Measurements from ENCODE around the gene RPP30.

RPP30 gene

GRCh38 chr10:90921906-90922305 is 50.1 kb downstream of the RPP30 start:
- no peak for DNase-seq (ENCODE audit: low read depth)
- TF ChIP-seq, protein P1, sequence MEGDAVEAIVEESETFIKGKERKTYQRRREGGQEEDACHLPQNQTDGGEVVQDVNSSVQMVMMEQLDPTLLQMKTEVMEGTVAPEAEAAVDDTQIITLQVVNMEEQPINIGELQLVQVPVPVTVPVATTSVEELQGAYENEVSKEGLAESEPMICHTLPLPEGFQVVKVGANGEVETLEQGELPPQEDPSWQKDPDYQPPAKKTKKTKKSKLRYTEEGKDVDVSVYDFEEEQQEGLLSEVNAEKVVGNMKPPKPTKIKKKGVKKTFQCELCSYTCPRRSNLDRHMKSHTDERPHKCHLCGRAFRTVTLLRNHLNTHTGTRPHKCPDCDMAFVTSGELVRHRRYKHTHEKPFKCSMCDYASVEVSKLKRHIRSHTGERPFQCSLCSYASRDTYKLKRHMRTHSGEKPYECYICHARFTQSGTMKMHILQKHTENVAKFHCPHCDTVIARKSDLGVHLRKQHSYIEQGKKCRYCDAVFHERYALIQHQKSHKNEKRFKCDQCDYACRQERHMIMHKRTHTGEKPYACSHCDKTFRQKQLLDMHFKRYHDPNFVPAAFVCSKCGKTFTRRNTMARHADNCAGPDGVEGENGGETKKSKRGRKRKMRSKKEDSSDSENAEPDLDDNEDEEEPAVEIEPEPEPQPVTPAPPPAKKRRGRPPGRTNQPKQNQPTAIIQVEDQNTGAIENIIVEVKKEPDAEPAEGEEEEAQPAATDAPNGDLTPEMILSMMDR (IDR thresholded peaks at IDR 0.05; ENCODE audit: low read length, missing control alignments): no peak
- H3K4me3 ChIP-seq (replicated peaks; ENCODE audit: low read depth, low read length): no peak overlapping the region

- TF ChIP-seq, protein P1 (IDR thresholded peaks at IDR 0.05; ENCODE audit: low read length, missing control alignments): no peak
- no peak for DNase-seq (ENCODE audit: low read depth)
- no peak overlapping the region for H3K4me3 ChIP-seq (replicated peaks; ENCODE audit: low read depth, low read length)
Measured at GRCh38 chr10:90923111-90923731, 51.4 kb downstream of the RPP30 start.

DNA sequence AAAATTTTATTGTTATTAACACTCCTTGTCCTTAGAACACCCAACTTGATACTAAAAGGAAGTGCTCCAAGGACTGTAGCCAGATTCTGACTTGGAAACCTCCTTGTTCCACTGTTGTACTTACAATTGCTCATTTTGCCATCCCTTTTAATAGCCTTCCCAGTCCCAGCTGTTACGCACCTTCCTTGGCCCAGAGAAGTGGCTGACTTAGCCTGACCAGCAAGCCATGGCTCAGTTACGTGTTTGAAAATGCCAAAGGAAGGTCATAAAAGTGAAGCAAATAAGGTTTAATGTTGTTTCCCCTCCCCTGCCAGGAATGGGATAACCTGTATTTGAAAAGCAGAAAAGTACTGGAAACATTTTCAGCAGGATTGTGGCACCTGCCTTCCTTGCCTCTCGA is 52.8 kb downstream of the RPP30 start:
- no peak overlapping the region for H3K4me3 ChIP-seq (replicated peaks; ENCODE audit: low read depth, low read length)
- TF ChIP-seq, protein P1 (IDR thresholded peaks at IDR 0.05; ENCODE audit: low read length, missing control alignments): no peak
- DNase-seq (ENCODE audit: low read depth): no peak

GRCh38 chr10:90925079-90926029 is 53.6 kb downstream of the RPP30 start:
- TF ChIP-seq, protein P1 (IDR thresholded peaks at IDR 0.05; ENCODE audit: low read length, missing control alignments): no peak
- no peak for DNase-seq (ENCODE audit: low read depth)
- no peak overlapping the region for H3K4me3 ChIP-seq (replicated peaks; ENCODE audit: low read depth, low read length)

DNA sequence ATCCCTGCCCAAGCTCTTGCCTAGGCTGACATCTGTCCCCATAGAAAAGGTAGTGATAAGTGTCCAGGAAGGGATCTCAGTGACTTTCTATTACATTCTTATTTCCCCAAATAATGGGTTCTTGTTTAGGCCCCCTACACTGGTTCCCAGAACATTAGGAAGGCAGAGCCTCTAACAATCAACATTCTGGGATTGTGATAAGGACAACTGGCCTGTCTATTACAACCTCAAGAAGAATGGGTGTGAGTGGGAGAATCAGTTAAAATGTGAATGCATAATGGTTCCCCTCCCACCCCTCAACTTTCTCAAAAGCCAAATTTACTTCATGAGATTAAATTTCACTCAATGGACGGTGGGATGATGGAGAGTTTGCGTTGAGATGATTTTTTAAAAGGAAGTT is 55.5 kb downstream of the RPP30 start:
- TF ChIP-seq, protein P1 (IDR thresholded peaks at IDR 0.05; ENCODE audit: low read length, missing control alignments): no peak
- no peak overlapping the region for H3K4me3 ChIP-seq (replicated peaks; ENCODE audit: low read depth, low read length)
- no peak for DNase-seq (ENCODE audit: low read depth)

- TF ChIP-seq, protein P1 (IDR thresholded peaks at IDR 0.05; ENCODE audit: low read length, missing control alignments): no peak
- H3K4me3 ChIP-seq (replicated peaks; ENCODE audit: low read depth, low read length): no peak overlapping the region
- DNase-seq (ENCODE audit: low read depth): no peak
Measured at GRCh38 chr10:90929179-90929578, 57.4 kb downstream of the RPP30 start.

Measured in fibroblast of pulmonary artery (primary cell).